Brain pericyte (primary cell): ENCODE measurements around the gene FITM2.
"Not testable (repeated sequence)": the region's sequence is repeated elsewhere in the genome, so short reads cannot be mapped to it uniquely, and the experiment has no call there.

Experiments
- DNase-seq: peaks from one replicate; pipeline ENCODE4 v3.0.0-alpha.2; 2012; ENCODE audit warnings: low read depth, low spot score

The FITM2 gene

GRCh38 chr20:44310664-44311639 lies at the start of gene FITM2:
Gene FITM2 (minus strand): TSS chr20:44311202. CDS start chr20:44311148, 54 bp downstream.
- peak; percentile 88 for DNase-seq

GRCh38 chr20:44360221-44360620 lies 49.2 kb upstream of the FITM2 start:
- DNase-seq = no peak

- DNase-seq = no peak
These were observed 47.8 kb upstream of the FITM2 start for GRCh38 chr20:44358776-44359175.

- DNase-seq = no peak
These were observed 46.6 kb upstream of the FITM2 start for GRCh38 chr20:44357555-44358125.

GRCh38 chr20:44357020-44357419 lies 46.0 kb upstream of the FITM2 start:
- no peak for DNase-seq

- no peak for DNase-seq
These were observed 45.3 kb upstream of the FITM2 start for GRCh38 chr20:44356353-44356723.

GRCh38 chr20:44355498-44356352 lies 44.7 kb upstream of the FITM2 start, which contains the start of gene HNF4A:
Gene HNF4A (plus strand): TSS chr20:44355699. CDS start chr20:44355805, 106 bp downstream.
- no peak for DNase-seq

GRCh38 chr20:44354979-44355497 lies 44.0 kb upstream of the FITM2 start:
- no peak for DNase-seq

GRCh38 chr20:44350567-44350966 lies 39.6 kb upstream of the FITM2 start:
- DNase-seq = no peak

GRCh38 chr20:44349349-44349748 lies 38.3 kb upstream of the FITM2 start:
- DNase-seq = no peak

GRCh38 chr20:44348168-44348659 lies 37.2 kb upstream of the FITM2 start:
- DNase-seq = no peak

- not testable (repeated sequence) for DNase-seq
These were observed 34.9 kb upstream of the FITM2 start for GRCh38 chr20:44345941-44346340.

GRCh38 chr20:44345147-44345546 lies 34.1 kb upstream of the FITM2 start:
- DNase-seq = no peak

- DNase-seq = no peak
These were observed 33.7 kb upstream of the FITM2 start for GRCh38 chr20:44344723-44345122.

- no peak for DNase-seq
These were observed 32.2 kb upstream of the FITM2 start for GRCh38 chr20:44343162-44343675.

GRCh38 chr20:44342248-44342647 lies 31.2 kb upstream of the FITM2 start:
- DNase-seq = no peak

- DNase-seq = no peak
These were observed 25.9 kb upstream of the FITM2 start, which contains the start of gene R3HDML for GRCh38 chr20:44336725-44337380. Gene R3HDML (plus strand): TSS chr20:44337043. CDS start chr20:44337158, 115 bp downstream.

GRCh38 chr20:44336086-44336485 lies 25.1 kb upstream of the FITM2 start:
- DNase-seq = no peak

GRCh38 chr20:44335675-44336074 lies 24.7 kb upstream of the FITM2 start:
- no peak for DNase-seq

GRCh38 chr20:44334709-44335108 lies 23.7 kb upstream of the FITM2 start:
- DNase-seq = no peak

- DNase-seq = no peak
These were observed 23.3 kb upstream of the FITM2 start for GRCh38 chr20:44334306-44334705.
